GM23248 (cell line): ENCODE measurements around the gene TFCP2L1.

Source experiments
- EZH2 ChIP-seq: fragments of 200-600 bp; sonication (generic); IDR thresholded peaks from 2 replicates; pipeline ENCODE4 v1.6.1; 2018; ENCODE audit warnings: antibody characterized with exemption, mild to moderate bottlenecking; ENCODE audit not compliant: insufficient read depth, poor library complexity, severe bottlenecking
- EZH2phosphoT487 ChIP-seq: fragments of 200-600 bp; sonication (generic); IDR thresholded peaks from 2 replicates; pipeline ENCODE4 v1.6.1; 2018; ENCODE audit warnings: antibody characterized with exemption, moderate library complexity, mild to moderate bottlenecking, low read depth; ENCODE audit not compliant: insufficient read depth

GRCh38 chr2:121214296-121214695, 70.7 kb downstream of the TFCP2L1 start:
- TF ChIP-seq EZH2, result no peak
- TF ChIP-seq EZH2phosphoT487, result no peak
